Activated CD4-positive, alpha-beta T cell treated with anti-CD3 and anti-CD28 coated beads, Interleukin-2, amount 50 U/mL, for 48 hours (primary cell): Measurements from ENCODE around the gene TLK2.

ENCODE experiments used
- DNase-seq, 2 experiments: peaks; one replicate each; pipeline ENCODE4 v3.0.0-alpha.2; 2020

The TLK2 gene

GRCh38 chr17:62630365-62631085 is 151.9 kb downstream of the TLK2 start:
- no peak for DNase-seq

- DNase-seq: no peak
These were observed 152.7 kb downstream of the TLK2 start for GRCh38 chr17:62631086-62631935.

- DNase-seq: no peak
These were observed 153.6 kb downstream of the TLK2 start for GRCh38 chr17:62631936-62632924.

GRCh38 chr17:62637809-62638208 is 159.2 kb downstream of the TLK2 start:
- DNase-seq: no peak

- no peak for DNase-seq
These were observed 162.5 kb downstream of the TLK2 start for GRCh38 chr17:62641153-62641552.

- no peak for DNase-seq
These were observed 163.3 kb downstream of the TLK2 start for GRCh38 chr17:62641951-62642350.

GRCh38 chr17:62643496-62643895 is 164.9 kb downstream of the TLK2 start:
- no peak for DNase-seq

GRCh38 chr17:62644487-62645173 is 166.0 kb downstream of the TLK2 start:
- no peak for DNase-seq

- DNase-seq: no peak
These were observed 169.8 kb downstream of the TLK2 start for GRCh38 chr17:62648251-62648955.

GRCh38 chr17:62648956-62649294 is 170.3 kb downstream of the TLK2 start:
- DNase-seq: no peak

GRCh38 chr17:62649570-62649969 is 170.9 kb downstream of the TLK2 start:
- DNase-seq: no peak

GRCh38 chr17:62650587-62650986 is 172.0 kb downstream of the TLK2 start:
- DNase-seq: no peak

GRCh38 chr17:62652251-62653001 is 173.8 kb downstream of the TLK2 start:
- peak; percentile 37 to 47 for DNase-seq

GRCh38 chr17:62653002-62653825 is 174.6 kb downstream of the TLK2 start:
- DNase-seq: peak; percentile 96 to 97

GRCh38 chr17:62653826-62654761 is 175.5 kb downstream of the TLK2 start:
- peak in 1 of 2 experiments; percentile 26 for DNase-seq

- no peak for DNase-seq
These were observed 177.0 kb downstream of the TLK2 start for GRCh38 chr17:62655656-62656055.

- no peak for DNase-seq
These were observed 177.8 kb downstream of the TLK2 start for GRCh38 chr17:62656446-62656845.

- DNase-seq: no peak
These were observed 178.6 kb downstream of the TLK2 start for GRCh38 chr17:62657145-62657665.

GRCh38 chr17:62657690-62658089 is 179.1 kb downstream of the TLK2 start:
- no peak for DNase-seq
